ENCODE data around the gene FOXP1. TPM values are rescaled to one million over a fixed set of nuclear protein-coding genes. Genes with fewer than 3 reads are reported as not detected.

Gene FOXP1
- total RNA-seq, 2 donors from 2014 or later, result 41.7 to 94.3 TPM

DNA sequence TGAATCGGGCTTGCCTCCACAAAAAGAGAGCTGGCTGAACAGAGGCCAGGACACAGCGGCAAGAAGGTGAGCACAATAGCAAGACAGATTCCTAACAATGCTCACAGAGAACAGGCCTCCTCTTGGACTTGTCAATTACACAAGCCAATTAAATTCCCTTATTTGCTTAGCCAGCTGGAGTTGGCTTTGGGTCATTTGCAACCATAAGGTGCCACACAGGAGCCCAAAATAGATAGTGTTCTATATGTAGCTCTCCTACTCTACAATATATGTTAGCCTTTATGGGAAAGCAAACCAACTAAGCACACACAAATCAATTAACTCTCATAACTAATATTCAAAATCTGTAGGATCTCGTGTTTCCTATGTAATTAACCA, 335.6 kb downstream of the FOXP1 start:
- Mint-ChIP-seq H3K9me3 (no peaks in the 10 kb centered on the region), H3K4me1 (peaks cover 65% of the 10 kb centered on the region), H3K36me3 (ENCODE audit: low read depth) (no peaks in the 10 kb centered on the region), H3K27ac (peak overlapping the region; percentile 83), H3K27me3 (ENCODE audit: insufficient read depth) (no peaks in the 10 kb centered on the region), H3K4me3 (no peak overlapping the region)
- 89 to 94% methylated on average over 3 of the region's 3 CpGs for WGBS, 2 experiments (ENCODE audit: insufficient coverage in 1 of 2, insufficient read length in 1 of 2)
- TF ChIP-seq, protein P1, sequence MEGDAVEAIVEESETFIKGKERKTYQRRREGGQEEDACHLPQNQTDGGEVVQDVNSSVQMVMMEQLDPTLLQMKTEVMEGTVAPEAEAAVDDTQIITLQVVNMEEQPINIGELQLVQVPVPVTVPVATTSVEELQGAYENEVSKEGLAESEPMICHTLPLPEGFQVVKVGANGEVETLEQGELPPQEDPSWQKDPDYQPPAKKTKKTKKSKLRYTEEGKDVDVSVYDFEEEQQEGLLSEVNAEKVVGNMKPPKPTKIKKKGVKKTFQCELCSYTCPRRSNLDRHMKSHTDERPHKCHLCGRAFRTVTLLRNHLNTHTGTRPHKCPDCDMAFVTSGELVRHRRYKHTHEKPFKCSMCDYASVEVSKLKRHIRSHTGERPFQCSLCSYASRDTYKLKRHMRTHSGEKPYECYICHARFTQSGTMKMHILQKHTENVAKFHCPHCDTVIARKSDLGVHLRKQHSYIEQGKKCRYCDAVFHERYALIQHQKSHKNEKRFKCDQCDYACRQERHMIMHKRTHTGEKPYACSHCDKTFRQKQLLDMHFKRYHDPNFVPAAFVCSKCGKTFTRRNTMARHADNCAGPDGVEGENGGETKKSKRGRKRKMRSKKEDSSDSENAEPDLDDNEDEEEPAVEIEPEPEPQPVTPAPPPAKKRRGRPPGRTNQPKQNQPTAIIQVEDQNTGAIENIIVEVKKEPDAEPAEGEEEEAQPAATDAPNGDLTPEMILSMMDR (conservative IDR thresholded peaks at IDR 0.05), result no peak
- Histone ChIP-seq H3K4me1 (ENCODE audit: control insufficient read depth, insufficient read depth, low read length) (peaks cover 20% of the 10 kb centered on the region), H3K27me3 (ENCODE audit: control insufficient read depth, insufficient read depth, low read length, poor library complexity, severe bottlenecking) (no peaks in the 10 kb centered on the region), H3K9me3 (ENCODE audit: control insufficient read depth, low read length) (no peaks in the 10 kb centered on the region), H3K27ac (ENCODE audit: low read depth, low read length) (no peak overlapping the region), H3K36me3 (ENCODE audit: control insufficient read depth, insufficient read depth, low read length) (no peaks in the 10 kb centered on the region), H3K4me3 (ENCODE audit: low read length) (no peak overlapping the region), H3K9ac (ENCODE audit: extremely low read depth, low read length, poor library complexity, severe bottlenecking) (peak overlapping the region; percentile 9)
- no peak for DNase-seq

DNA sequence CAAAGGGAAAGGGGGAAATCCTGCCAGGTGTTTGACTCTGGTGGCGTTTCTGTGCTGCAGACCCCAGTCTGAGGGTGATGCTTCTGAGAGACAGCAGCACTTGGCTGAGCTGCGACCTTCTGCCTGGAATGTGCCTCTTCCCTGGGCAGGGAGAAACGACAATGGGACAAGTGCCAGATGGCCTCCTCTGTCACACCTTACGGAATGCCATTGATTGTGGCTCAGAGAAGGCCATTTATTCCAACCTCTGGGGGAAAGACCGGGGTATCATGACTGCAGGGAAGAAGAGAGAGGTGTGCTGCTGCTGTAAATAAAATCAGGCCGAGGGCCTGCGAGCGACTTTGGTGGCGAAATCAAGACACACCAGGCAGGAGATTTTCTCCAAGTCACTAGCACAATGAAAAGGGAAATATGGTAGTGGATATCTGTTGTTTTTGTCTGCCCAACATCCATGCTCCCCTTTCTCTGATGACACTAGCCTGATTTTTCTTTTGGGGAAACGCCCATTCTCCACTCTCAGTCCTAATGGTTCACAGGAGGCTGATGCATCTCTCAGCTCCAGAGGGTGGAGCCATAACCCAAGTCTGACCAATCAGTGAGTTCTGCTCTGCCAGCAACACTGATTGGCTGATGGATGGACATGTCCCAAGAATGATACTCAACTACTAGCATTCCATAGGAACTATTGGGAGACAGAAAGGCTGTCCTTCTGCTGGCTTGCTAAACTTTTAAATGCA, 336.1 kb downstream of the FOXP1 start:
- H3K36me3 ChIP-seq (ENCODE audit: control insufficient read depth, insufficient read depth, low read length), result no peaks in the 10 kb centered on the region
- WGBS, 2 experiments (ENCODE audit: insufficient coverage in 1 of 2, insufficient read length in 1 of 2), result 61 to 72% methylated on average over 6 to 10 of the region's 10 CpGs
- H3K9me3 ChIP-seq (ENCODE audit: control insufficient read depth, low read length), result no peaks in the 10 kb centered on the region
- H3K27me3 ChIP-seq (ENCODE audit: control insufficient read depth, insufficient read depth, low read length, poor library complexity, severe bottlenecking), result no peaks in the 10 kb centered on the region
- DNase-seq, result peak; percentile 86
- Mint-ChIP-seq H3K27me3 (ENCODE audit: insufficient read depth) (no peaks in the 10 kb centered on the region), H3K4me3 (no peak overlapping the region), H3K4me1 (peaks cover 62% of the 10 kb centered on the region), H3K36me3 (ENCODE audit: low read depth) (no peaks in the 10 kb centered on the region), H3K27ac (peak overlapping the region; percentile 83), H3K9me3 (no peaks in the 10 kb centered on the region)
- TF ChIP-seq, protein P1 (conservative IDR thresholded peaks at IDR 0.05), result no peak
- no peak overlapping the region for H3K27ac ChIP-seq (ENCODE audit: low read depth, low read length)
- peak overlapping the region; percentile 9 for H3K9ac ChIP-seq (ENCODE audit: extremely low read depth, low read length, poor library complexity, severe bottlenecking)
- H3K4me3 ChIP-seq (ENCODE audit: low read length), result no peak overlapping the region
- peaks cover 17% of the 10 kb centered on the region for H3K4me1 ChIP-seq (ENCODE audit: control insufficient read depth, insufficient read depth, low read length)

DNA sequence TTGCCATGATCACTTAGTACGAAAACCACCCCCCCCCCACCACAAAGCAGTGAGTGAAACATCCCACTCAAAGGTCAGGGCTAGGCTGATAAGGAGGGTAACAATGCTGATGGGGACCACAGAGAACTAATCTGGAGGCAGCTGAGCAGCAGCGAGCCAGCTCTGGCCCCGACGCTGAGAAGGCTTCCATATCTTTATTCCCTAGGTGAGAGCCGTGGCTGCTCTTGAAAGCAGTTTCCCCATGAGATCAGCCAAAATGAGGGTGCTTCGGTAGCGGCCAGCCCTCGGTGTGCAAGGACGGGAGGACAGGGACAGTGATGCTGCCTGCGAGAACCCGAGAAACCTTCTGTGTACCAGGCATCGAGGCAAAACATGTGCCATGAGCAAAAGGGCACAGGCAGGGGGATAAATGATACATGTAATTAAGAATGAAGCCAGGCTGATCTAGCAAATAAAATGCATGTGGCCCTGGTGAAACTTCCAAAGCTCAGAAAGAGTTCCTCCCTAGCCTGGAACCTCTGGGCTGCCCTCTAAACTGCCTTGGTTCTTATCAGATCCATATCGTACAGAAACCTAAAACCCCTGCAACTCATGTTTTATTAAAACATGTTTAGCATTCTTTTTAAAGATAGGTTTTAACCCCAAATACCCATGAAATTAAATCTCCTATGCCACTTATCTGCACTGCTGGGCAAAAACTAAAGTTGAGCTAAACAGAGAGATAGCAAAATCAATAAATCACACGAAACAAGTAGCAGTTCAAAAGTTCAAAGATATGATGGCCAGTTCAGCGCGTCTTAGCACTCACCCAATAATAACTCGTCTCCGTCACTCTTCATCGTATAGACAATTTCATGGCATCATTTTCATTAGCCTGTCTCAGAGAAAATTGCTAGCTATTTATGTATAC, 337.3 kb downstream of the FOXP1 start:
- peak overlapping the region; percentile 76 for H3K27ac ChIP-seq (ENCODE audit: low read depth, low read length)
- peak; percentile 67 for DNase-seq
- TF ChIP-seq, protein P1 (conservative IDR thresholded peaks at IDR 0.05), result no peak
- no peaks in the 10 kb centered on the region for H3K36me3 ChIP-seq (ENCODE audit: control insufficient read depth, insufficient read depth, low read length)
- no peaks in the 10 kb centered on the region for H3K27me3 ChIP-seq (ENCODE audit: control insufficient read depth, insufficient read depth, low read length, poor library complexity, severe bottlenecking)
- peak overlapping the region; percentile 72 for H3K4me3 ChIP-seq (ENCODE audit: low read length)
- peak overlapping the region; percentile 52 for H3K9ac ChIP-seq (ENCODE audit: extremely low read depth, low read length, poor library complexity, severe bottlenecking)
- no peaks in the 10 kb centered on the region for H3K9me3 ChIP-seq (ENCODE audit: control insufficient read depth, low read length)
- Mint-ChIP-seq H3K36me3 (ENCODE audit: low read depth) (no peaks in the 10 kb centered on the region), H3K4me1 (peaks cover 68% of the 10 kb centered on the region), H3K27me3 (ENCODE audit: insufficient read depth) (no peaks in the 10 kb centered on the region), H3K9me3 (no peaks in the 10 kb centered on the region), H3K27ac (peak overlapping the region; percentile 97), H3K4me3 (peak overlapping the region; percentile 41)
- WGBS, 2 experiments (ENCODE audit: insufficient coverage in 1 of 2, insufficient read length in 1 of 2), result 62 to 77% methylated on average over 13 to 18 of the region's 19 CpGs
- peaks cover 20% of the 10 kb centered on the region for H3K4me1 ChIP-seq (ENCODE audit: control insufficient read depth, insufficient read depth, low read length)
